Mesothelial cell of epicardium (in vitro differentiated cells): ENCODE measurements around the gene CLCN6. TPM values are rescaled to one million over a fixed set of nuclear protein-coding genes. Genes with fewer than 3 reads are reported as not detected.

Experiments
- DNase-seq, 2 experiments: peaks; one replicate each; pipeline ENCODE4 v3.0.0; 2021; ENCODE audit warnings: low spot score in 2 of 2; ENCODE audit not compliant: unreplicated experiment in 2 of 2
- H3K27ac Mint-ChIP-seq: 2 replicates; pipeline ENCODE4 v1.8.0; 2021; ENCODE audit warnings: mixed read lengths
- H3K27me3 Mint-ChIP-seq: 2 replicates; pipeline ENCODE4 v1.8.0; 2021; ENCODE audit warnings: low read depth, mixed read lengths
- H3K36me3 Mint-ChIP-seq: 2 replicates; pipeline ENCODE4 v1.8.0; 2021; ENCODE audit warnings: mixed read lengths
- H3K4me1 Mint-ChIP-seq: 2 replicates; pipeline ENCODE4 v1.8.0; 2021; ENCODE audit warnings: mixed read lengths
- H3K4me3 Mint-ChIP-seq: 2 replicates; pipeline ENCODE4 v1.8.0; 2021; ENCODE audit warnings: mild to moderate bottlenecking, moderate library complexity, mixed read lengths
- H3K9me3 Mint-ChIP-seq: 2 replicates; pipeline ENCODE4 v1.8.0; 2021; ENCODE audit warnings: mixed read lengths
- total RNA-seq: library from RNA; stranded (reverse); gene quantifications from 3 replicates; pipeline ENCODE4 v1.2.1, GENCODE V29; 2021
- TF ChIP-seq, protein P1 (sequence below): fragments of 200-600 bp; sonication (generic); IDR thresholded peaks from one replicate; pipeline ENCODE4 v1.5.0; 2021; ENCODE audit warnings: antibody characterized with exemption; ENCODE audit not compliant: unreplicated experiment

CLCN6 gene
- total RNA-seq, 1 donor from 2014 or later, result 30.3 TPM

DNA sequence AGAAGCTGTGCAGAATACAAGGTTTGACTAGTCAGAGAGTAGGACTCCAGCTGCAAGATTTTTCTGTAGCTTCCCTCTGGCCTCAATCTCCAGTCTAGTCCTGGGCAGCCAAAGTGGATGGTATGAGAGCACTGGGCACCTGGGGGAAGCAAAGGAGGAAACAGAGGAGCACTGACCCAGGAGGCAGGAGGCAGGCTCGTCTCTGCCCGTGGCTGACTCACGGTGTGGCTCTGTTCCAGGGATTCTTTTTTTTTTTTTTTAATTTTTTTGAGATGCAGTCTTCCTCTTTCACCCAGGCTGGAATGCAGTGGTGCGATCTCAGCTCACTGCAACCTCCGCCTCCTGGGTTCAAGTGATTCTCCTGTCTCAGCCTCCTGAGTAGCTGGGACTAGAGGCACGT is 56.9 kb downstream of the CLCN6 start:
- Mint-ChIP-seq H3K9me3 (no peaks in the 10 kb centered on the region), H3K4me1 (peaks cover 4% of the 10 kb centered on the region), H3K36me3 (no peaks in the 10 kb centered on the region), H3K4me3 (no peak overlapping the region), H3K27ac (no peak overlapping the region), H3K27me3 (peaks cover 45% of the 10 kb centered on the region)
- no peak for DNase-seq
- TF ChIP-seq, protein P1, sequence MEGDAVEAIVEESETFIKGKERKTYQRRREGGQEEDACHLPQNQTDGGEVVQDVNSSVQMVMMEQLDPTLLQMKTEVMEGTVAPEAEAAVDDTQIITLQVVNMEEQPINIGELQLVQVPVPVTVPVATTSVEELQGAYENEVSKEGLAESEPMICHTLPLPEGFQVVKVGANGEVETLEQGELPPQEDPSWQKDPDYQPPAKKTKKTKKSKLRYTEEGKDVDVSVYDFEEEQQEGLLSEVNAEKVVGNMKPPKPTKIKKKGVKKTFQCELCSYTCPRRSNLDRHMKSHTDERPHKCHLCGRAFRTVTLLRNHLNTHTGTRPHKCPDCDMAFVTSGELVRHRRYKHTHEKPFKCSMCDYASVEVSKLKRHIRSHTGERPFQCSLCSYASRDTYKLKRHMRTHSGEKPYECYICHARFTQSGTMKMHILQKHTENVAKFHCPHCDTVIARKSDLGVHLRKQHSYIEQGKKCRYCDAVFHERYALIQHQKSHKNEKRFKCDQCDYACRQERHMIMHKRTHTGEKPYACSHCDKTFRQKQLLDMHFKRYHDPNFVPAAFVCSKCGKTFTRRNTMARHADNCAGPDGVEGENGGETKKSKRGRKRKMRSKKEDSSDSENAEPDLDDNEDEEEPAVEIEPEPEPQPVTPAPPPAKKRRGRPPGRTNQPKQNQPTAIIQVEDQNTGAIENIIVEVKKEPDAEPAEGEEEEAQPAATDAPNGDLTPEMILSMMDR, result no peak

DNA sequence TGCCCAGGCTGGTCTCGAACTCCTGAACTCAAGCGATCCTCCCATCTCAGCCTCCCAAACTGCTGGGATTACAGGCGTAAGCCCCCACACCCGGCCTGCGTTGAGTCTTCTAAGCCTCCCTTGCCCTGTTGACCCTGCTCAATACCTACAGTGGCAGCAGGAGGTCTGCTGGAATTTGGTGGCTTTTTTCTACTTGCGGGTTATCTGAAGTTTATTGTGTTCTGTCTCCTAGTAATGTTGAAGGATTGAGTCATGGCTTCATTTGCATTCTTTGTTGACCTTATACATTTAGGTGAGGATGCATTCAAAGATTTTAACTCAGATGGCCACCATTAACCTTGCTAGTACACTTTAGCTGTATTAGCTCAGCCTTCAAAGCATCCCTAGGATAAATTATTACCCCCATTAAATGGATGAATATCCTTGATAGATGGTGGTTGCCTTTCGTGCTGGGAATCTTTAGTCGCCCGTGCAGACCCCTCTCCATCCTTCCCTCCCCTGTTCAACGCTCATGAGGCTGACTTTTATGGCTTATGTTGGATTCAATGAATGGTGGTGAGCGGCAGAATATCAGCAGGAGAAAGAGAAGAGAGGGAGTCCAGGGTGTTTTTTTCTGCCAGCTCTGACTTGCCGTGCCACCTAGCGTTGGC is 62.5 kb downstream of the CLCN6 start:
- no peak for DNase-seq
- TF ChIP-seq, protein P1, result no peak
- no peak overlapping the region for H3K27ac Mint-ChIP-seq
- H3K36me3 Mint-ChIP-seq, result no peaks in the 10 kb centered on the region
- peaks cover 12% of the 10 kb centered on the region for H3K27me3 Mint-ChIP-seq
- no peaks in the 10 kb centered on the region for H3K4me1 Mint-ChIP-seq
- H3K9me3 Mint-ChIP-seq, result no peaks in the 10 kb centered on the region
- no peak overlapping the region for H3K4me3 Mint-ChIP-seq

DNA sequence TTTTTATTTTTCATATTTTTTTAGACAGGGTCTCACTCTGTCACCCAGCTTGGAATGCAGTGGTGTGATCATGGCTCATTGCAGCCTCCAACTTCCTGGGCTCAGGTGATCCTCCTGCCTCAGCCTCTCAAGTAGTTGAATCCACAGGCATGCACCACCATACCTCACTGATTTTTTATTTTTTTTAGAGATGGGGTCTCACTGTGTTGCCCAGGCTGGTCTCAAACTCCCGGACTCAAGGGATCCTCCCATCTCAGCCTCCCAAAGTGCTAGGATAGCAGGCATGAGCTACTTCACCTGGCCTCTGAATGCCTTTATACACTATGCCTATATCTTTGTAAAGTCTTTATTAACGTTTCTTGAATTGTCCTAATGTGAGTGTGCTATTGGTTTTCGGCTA is 63.1 kb downstream of the CLCN6 start:
- DNase-seq, result no peak
- H3K4me1 Mint-ChIP-seq, result no peaks in the 10 kb centered on the region
- no peaks in the 10 kb centered on the region for H3K9me3 Mint-ChIP-seq
- H3K27me3 Mint-ChIP-seq, result peaks cover 15% of the 10 kb centered on the region
- TF ChIP-seq, protein P1, result no peak
- no peaks in the 10 kb centered on the region for H3K36me3 Mint-ChIP-seq
- H3K27ac Mint-ChIP-seq, result no peak overlapping the region
- H3K4me3 Mint-ChIP-seq, result no peak overlapping the region

DNA sequence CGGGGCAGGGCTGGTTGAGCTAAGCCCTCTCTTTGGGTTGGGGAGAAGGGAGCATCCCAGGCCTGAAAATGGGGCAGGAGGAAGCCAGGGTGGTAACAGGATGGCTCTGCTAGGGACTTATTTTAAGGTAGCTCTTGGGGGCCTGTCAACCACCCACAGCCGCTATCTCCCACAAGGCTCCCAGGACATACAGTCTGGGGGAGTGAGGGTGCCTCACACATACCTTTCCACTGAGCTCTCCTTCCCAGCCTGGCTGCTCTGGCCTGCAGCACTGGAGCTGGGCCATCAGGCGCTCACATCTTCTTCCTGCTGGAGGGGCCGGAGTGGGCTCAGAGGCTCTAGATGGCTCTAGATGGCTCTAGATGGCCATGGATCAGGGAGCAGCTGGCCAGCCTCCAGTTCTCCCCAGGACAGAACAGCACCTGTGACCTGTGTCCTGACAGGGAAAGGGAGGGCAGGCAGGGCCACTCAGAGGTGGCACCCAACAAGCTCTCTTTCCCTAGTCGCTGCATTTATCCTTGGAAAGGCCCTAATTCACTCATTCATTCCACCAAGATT is 63.7 kb downstream of the CLCN6 start:
- Mint-ChIP-seq H3K36me3 (no peaks in the 10 kb centered on the region), H3K4me3 (no peak overlapping the region), H3K4me1 (no peaks in the 10 kb centered on the region), H3K9me3 (no peaks in the 10 kb centered on the region), H3K27me3 (peaks cover 14% of the 10 kb centered on the region), H3K27ac (no peak overlapping the region)
- TF ChIP-seq, protein P1, result no peak
- no peak for DNase-seq

DNA sequence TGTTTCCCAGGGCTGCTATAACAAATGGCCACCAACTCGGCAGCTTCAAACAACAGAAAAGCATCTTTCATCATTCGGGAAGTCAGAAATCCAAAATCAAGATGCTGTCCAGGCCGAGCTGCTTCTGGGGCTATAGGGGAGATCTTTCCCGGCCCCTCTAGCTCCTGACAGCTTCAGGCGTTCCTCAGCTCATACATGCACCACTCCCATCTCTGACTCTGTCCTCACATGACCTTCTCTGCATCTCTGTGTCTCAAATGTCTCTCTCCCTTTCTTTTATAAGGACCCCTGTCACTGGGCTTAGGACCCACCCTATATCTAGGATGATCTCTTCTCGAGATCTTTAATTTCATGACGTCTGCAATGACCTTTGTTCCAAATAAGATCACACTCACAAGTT is 66.6 kb downstream of the CLCN6 start:
- H3K36me3 Mint-ChIP-seq, result no peaks in the 10 kb centered on the region
- no peak for DNase-seq
- no peaks in the 10 kb centered on the region for H3K9me3 Mint-ChIP-seq
- no peak overlapping the region for H3K27ac Mint-ChIP-seq
- no peaks in the 10 kb centered on the region for H3K4me1 Mint-ChIP-seq
- no peak overlapping the region for H3K4me3 Mint-ChIP-seq
- peaks cover 20% of the 10 kb centered on the region for H3K27me3 Mint-ChIP-seq
- TF ChIP-seq, protein P1, result no peak
